NCI-H1436 treated with DMSO at 0.1 percent for 48 hours (cell line): Measurements from ENCODE around the gene TEX9.
A peak's percentile ranks its signal among the peaks of the same experiment; 100 is the strongest.
"Not testable (repeated sequence)": the region's sequence is repeated elsewhere in the genome, so short reads cannot be mapped to it uniquely, and the experiment has no call there.

Experiments
- DNase-seq: peaks from one replicate; lab custom pipeline; 2025; lab: John Stamatoyannopoulos, UW

The TEX9 gene

GRCh38 chr15:56366211-56366610, 985 bp downstream of the TEX9 start:
- DNase-seq: no peak

DNA sequence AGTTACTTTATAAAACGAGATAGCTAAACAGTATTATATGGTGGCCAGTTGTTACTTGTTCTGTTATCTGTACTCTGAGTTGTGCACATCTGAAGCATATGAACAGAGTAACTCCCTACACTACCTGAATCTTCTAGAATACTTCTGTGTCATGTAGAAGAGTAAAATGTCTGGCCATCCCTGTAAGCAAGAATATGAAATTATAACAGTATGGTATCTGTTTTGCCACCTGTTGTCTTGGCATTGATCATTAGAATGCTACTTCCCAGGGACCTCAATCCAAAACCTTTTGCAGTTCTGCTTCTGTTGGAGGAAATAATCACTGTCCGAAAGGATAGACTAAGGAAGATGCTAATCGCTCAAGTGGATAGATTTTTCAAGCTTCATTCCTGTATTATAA, 1.9 kb downstream of the TEX9 start:
- DNase-seq: no peak

DNA sequence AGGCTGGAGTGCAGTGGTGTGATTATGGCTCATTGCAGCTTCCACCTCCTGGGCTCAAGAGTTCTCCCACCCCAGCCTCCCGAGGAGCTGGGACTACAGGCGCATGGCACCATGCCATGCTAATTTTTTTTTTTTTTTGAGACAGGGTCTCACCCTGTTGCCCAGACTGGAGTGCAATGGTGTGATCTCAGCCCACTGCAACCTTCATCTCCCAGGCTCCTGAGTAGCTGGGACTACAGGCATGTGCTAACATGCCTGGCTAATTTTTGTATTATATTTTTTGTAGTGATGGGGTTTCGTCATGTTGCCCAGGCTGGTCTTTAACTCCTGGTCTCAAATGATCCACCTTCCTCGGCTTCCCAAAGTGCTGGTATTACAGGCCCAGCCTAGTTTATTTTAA, 4.0 kb downstream of the TEX9 start:
- DNase-seq: no peak

DNA sequence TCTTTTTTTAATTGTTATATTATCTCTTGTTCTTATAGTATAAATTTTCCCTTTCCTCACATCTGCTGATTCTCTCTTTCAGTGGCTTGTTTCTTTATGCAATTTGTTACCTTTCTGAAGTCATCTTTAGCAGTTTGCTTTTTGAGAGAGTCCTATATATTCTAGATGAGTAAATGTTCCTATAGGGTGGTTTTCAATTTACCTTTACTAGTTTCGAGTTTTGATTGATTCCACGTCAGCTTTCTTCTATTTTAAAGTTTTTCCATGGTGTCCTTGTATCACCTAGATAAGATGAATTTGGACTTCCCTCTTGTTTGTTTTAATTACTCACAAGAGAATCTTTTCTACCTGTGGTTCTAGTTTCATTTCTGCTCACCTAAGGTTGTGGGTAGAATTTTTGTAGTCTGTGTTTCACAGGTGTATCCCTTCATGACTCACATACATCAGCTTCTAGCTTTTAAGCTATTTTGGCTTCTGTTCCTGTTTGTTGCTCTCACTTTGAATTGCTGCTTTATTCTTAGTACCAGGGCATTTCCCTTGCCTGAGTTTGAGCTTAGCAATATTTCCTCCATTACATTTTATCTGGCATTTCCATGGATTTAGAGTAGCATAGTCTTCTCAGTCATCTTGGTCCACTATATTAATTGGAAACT, 6.4 kb downstream of the TEX9 start:
- no peak for DNase-seq

- not testable (repeated sequence) for DNase-seq
These were observed 9.5 kb downstream of the TEX9 start for GRCh38 chr15:56374693-56375092.

GRCh38 chr15:56377822-56378221, 12.6 kb downstream of the TEX9 start:
- not testable (repeated sequence) for DNase-seq

DNA sequence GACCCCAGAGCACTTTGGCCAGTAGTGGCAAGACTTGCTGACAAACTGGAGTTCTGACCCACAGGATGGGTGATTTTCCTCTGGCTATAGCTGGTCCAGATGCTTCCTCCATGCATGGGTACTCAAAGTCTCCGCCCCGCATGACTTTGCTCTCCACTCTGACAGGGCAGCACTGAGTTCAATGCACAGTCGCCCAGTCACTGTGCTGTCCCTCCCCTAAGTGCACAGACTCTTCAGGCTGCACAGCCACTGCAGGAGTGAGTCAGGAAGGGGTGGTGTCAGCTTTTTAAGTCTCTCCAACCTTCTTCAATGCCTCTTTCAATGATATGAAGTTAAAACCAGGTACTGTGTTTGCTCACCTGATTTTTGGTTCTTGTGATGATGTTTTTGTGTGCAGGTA, 17.8 kb downstream of the TEX9 start:
- DNase-seq: no peak

- DNase-seq: no peak
These were observed 20.7 kb downstream of the TEX9 start for GRCh38 chr15:56385908-56386307.

- no peak for DNase-seq
These were observed 25.6 kb downstream of the TEX9 start for GRCh38 chr15:56390739-56391267.

- DNase-seq: no peak
These were observed 28.1 kb downstream of the TEX9 start for GRCh38 chr15:56393277-56393676.

DNA sequence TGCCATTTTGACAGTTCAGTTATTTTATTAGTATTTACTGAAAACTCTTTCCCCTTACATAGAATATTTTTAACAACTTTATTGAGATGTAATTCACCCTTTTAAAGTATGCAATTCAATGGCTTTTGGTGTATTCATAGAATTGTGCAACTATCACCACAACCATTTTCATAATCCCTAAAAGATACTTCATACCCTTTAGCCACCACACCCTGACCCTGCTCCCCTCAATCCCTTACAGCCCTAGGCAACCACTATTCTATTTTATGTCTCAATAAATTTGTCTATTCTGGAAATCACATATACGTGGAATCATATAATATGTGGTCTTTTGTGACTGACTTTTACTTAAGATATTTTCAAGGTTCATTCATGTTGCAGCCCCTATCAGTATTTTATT, 29.7 kb downstream of the TEX9 start:
- DNase-seq: no peak

GRCh38 chr15:56397325-56397724, 32.1 kb downstream of the TEX9 start:
- not testable (repeated sequence) for DNase-seq

DNA sequence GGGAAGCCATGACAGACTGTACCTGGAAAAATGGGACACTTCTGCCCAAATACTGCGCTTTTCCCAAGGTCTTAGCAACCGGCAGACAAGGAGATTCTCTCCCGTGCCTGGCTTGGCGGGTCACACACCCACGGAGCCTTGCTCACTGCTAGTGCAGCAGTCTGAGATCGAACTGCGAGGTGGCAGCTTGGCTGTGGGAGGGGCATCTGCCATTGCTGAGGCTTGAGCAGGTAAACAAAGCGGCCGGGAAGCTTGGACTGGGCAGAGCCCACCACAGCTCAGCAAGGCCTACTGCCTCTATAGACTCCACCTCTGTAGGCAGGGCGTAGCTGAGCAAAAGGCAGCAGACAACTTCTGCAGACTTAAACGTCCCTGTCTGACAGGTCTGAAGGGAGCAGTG, 34.0 kb downstream of the TEX9 start:
- DNase-seq: not testable (repeated sequence)

DNA sequence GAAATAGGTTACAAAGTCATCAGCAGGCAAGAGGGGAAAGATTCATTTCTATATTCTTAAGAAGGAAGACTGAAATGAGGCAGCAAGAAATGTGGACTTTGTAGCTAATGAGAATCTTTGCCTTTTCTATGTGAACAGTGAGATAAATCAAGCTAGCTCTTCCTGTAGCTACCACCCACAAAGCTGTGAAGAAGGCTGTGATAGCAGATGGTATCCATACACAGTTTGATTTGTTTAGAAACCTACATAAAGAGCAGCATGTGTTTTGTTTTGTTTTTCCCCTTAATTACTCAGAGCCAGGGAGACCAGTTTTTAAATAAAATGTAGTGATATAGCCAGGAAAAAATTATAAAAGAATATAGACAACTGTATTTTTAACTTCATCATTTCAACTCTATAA, 45.5 kb downstream of the TEX9 start:
- no peak for DNase-seq

- DNase-seq: no peak
These were observed 46.0 kb downstream of the TEX9 start for GRCh38 chr15:56411122-56411749.

- not testable (repeated sequence) for DNase-seq
These were observed 48.0 kb downstream of the TEX9 start for GRCh38 chr15:56413114-56413733.

DNA sequence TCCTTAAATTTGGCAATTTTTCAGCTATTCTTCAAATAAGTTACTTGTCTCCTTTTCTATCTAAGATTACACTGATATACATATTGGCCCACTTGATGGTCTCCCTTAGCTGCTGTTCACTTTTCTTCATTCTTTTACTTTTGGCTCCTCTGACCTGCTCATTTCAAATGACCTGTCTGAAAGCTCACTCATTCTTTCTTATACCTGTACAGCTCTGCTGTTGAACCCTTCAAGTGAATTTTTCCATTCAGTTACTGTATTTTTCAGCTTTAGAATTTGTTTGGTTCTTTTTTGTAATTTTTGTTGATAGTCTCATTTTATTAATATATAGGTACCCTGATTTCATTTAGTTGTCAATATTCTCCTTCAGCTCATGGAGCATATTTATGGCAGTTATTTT, 60.0 kb downstream of the TEX9 start:
- no peak for DNase-seq

- no peak for DNase-seq
These were observed 60.8 kb downstream of the TEX9 start for GRCh38 chr15:56425976-56426375.

DNA sequence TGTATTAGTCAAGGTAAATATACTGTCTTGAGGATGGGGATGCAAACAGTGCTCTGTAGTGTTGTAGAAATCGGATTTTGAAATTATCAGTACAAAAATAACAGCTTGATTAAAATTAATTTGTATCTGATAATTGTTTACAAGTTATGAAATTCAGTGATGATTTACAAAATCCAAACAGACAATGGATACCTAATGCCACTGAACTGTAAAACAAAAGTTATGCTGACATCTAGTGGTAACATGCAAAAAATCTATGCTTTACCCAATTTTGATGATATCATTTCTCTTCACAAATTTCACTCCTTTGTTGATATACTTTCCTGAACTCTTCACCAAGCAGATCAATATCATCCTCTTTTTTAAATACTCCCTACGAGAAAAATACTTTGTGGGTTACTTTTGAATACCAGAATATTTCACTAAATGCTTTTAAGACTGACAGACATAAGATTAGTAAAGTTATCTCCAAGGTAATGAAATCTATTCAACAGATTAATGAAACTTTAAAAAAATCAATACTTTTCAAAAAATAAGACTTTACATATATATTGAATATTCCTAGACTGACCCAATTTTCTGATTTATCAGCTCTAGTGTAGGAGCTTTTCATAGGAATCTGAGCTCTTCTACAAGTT, 63.7 kb downstream of the TEX9 start:
- DNase-seq: peak; percentile 35

DNA sequence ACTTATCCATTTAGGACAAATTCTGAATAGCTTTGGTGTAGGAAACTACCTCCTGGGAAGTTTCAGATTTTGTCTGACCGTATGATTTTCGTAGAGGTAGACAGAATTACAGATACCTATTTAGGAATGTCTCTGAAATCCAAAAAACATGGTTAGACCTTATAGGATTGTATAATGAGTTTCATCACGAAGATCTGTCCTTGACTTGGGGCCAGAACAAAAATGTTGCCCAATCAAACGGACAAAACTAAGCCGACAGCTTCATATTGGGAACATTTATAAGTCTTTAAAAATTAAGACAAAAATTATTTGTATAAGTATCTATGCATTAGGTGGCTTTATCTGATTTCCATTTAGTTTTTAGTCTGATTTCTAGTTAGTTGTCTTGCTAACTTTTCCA, 67.1 kb downstream of the TEX9 start:
- no peak for DNase-seq

GRCh38 chr15:56440214-56440770, 75.1 kb downstream of the TEX9 start:
- no peak for DNase-seq

DNA sequence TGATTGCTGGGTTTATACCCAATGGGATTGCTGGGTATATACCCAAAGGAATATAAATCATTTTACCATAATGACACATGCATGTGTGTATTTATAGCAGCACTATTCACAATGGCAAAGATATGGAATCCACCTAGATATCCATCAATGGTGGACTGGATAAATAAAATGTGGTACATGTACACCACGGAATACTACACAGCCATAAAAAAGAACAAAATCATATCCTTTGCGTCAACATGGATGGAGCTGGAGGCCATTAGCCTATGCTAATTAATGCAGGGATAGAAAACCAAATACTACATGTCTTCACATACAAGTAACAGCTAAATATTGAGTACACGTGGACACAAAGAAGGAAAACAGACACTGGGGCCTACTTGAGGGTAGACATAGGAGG, 77.1 kb downstream of the TEX9 start:
- DNase-seq: no peak

GRCh38 chr15:56445746-56446145, 80.5 kb downstream of the TEX9 start:
- no peak for DNase-seq
